Mammary epithelial cell (primary cell): Measurements from ENCODE around the gene OIT3.

Source experiments
- CTCF ChIP-seq, 2 donors: IDR thresholded peaks in 1 of 2; conservative IDR thresholded peaks in 1 of 2; 2 replicates each; pipeline ENCODE4 v1.5.1; 2011 to 2012; ENCODE audit warnings: inconsistent platforms in 2 of 2, low read length in 2 of 2, mild to moderate bottlenecking in 2 of 2, control low read depth in 1 of 2, low read depth in 1 of 2; ENCODE audit not compliant: insufficient read depth in 1 of 2; ENCODE audit errors: extremely low read depth in 1 of 2
- EZH2 ChIP-seq: IDR thresholded peaks from 2 replicates; pipeline ENCODE4 v1.6.1; 2012; ENCODE audit warnings: low read length, inconsistent platforms, borderline replicate concordance

GRCh38 chr10:72890086-72890485 lies 3.5 kb upstream of the OIT3 start:
- TF ChIP-seq CTCF (conservative IDR thresholded peaks at IDR 0.05 in 1 of 2, IDR thresholded peaks at IDR 0.05 in 1 of 2; ENCODE audit: extremely low read depth in 1 of 2, insufficient read depth in 1 of 2, low read depth in 1 of 2, low read length in 2 of 2) (no peak), EZH2 (no peak)
